KOPT-K1 (cell line): ENCODE results near the gene PARVA.

Experiments
- H3K27ac ChIP-seq: fragments of 200-600 bp; sonication (generic); 2 replicates; pipeline ENCODE4 v1.5.1; 2016; ENCODE audit warnings: antibody characterized with exemption, mild to moderate bottlenecking, low read depth, low read length; ENCODE audit not compliant: poor library complexity, severe bottlenecking
- H3K36me3 ChIP-seq: fragments of 200-600 bp; sonication (generic); 2 replicates; pipeline ENCODE4 v1.5.1; 2017; ENCODE audit warnings: antibody characterized with exemption, mild to moderate bottlenecking, low read length, moderate library complexity; ENCODE audit not compliant: insufficient read depth
- H3K9me3 ChIP-seq: fragments of 200-600 bp; sonication (generic); 2 replicates; pipeline ENCODE4 v1.5.1; 2017; ENCODE audit warnings: antibody characterized with exemption, low read length, mild to moderate bottlenecking; ENCODE audit not compliant: insufficient read depth, poor library complexity, severe bottlenecking

Gene PARVA

GRCh38 chr11:12552692-12553091 lies 175.3 kb downstream of the PARVA start:
- Histone ChIP-seq H3K9me3 (peaks cover 9% of the 10 kb centered on the region), H3K36me3 (no peaks in the 10 kb centered on the region), H3K27ac (no peak overlapping the region)

GRCh38 chr11:12554122-12554521 lies 176.8 kb downstream of the PARVA start:
- peaks cover 9% of the 10 kb centered on the region for H3K9me3 ChIP-seq

GRCh38 chr11:12556155-12556554 lies 178.8 kb downstream of the PARVA start:
- H3K9me3 ChIP-seq = peaks cover 9% of the 10 kb centered on the region
- no peaks in the 10 kb centered on the region for H3K36me3 ChIP-seq
- no peak overlapping the region for H3K27ac ChIP-seq

More at GRCh38 chr11:12554122-12554521, 176.8 kb downstream of the PARVA start:
- Histone ChIP-seq H3K27ac (no peak overlapping the region), H3K36me3 (no peaks in the 10 kb centered on the region)

GRCh38 chr11:12556788-12557384 lies 179.5 kb downstream of the PARVA start:
- Histone ChIP-seq H3K27ac (no peak overlapping the region), H3K36me3 (no peaks in the 10 kb centered on the region), H3K9me3 (peaks cover 9% of the 10 kb centered on the region)

- Histone ChIP-seq H3K27ac (no peak overlapping the region), H3K36me3 (no peaks in the 10 kb centered on the region), H3K9me3 (peaks cover 7% of the 10 kb centered on the region)
Observed at GRCh38 chr11:12559011-12559410, 181.6 kb downstream of the PARVA start.

GRCh38 chr11:12560362-12560761 lies 183.0 kb downstream of the PARVA start:
- no peak overlapping the region for H3K27ac ChIP-seq
- H3K9me3 ChIP-seq = no peaks in the 10 kb centered on the region
- no peaks in the 10 kb centered on the region for H3K36me3 ChIP-seq

- H3K9me3 ChIP-seq = no peaks in the 10 kb centered on the region
- no peak overlapping the region for H3K27ac ChIP-seq
- no peaks in the 10 kb centered on the region for H3K36me3 ChIP-seq
Observed at GRCh38 chr11:12560861-12561260, 183.5 kb downstream of the PARVA start.

GRCh38 chr11:12564012-12564411 lies 186.6 kb downstream of the PARVA start:
- Histone ChIP-seq H3K9me3 (no peaks in the 10 kb centered on the region), H3K36me3 (no peaks in the 10 kb centered on the region), H3K27ac (no peak overlapping the region)

- Histone ChIP-seq H3K27ac (no peak overlapping the region), H3K9me3 (no peaks in the 10 kb centered on the region), H3K36me3 (no peaks in the 10 kb centered on the region)
Observed at GRCh38 chr11:12565406-12565805, 188.0 kb downstream of the PARVA start.

GRCh38 chr11:12567746-12568460 lies 190.5 kb downstream of the PARVA start:
- Histone ChIP-seq H3K9me3 (no peaks in the 10 kb centered on the region), H3K27ac (no peak overlapping the region), H3K36me3 (no peaks in the 10 kb centered on the region)

GRCh38 chr11:12569499-12570425 lies 192.4 kb downstream of the PARVA start:
- Histone ChIP-seq H3K27ac (no peak overlapping the region), H3K9me3 (no peaks in the 10 kb centered on the region), H3K36me3 (no peaks in the 10 kb centered on the region)

- H3K36me3 ChIP-seq = no peaks in the 10 kb centered on the region
- H3K27ac ChIP-seq = no peak overlapping the region
- H3K9me3 ChIP-seq = no peaks in the 10 kb centered on the region
Observed at GRCh38 chr11:12573707-12574485, 196.5 kb downstream of the PARVA start.

- H3K9me3 ChIP-seq = no peaks in the 10 kb centered on the region
- no peak overlapping the region for H3K27ac ChIP-seq
- no peaks in the 10 kb centered on the region for H3K36me3 ChIP-seq
Observed at GRCh38 chr11:12577725-12578644, 200.6 kb downstream of the PARVA start.

- no peak overlapping the region for H3K27ac ChIP-seq
- no peaks in the 10 kb centered on the region for H3K9me3 ChIP-seq
- H3K36me3 ChIP-seq = no peaks in the 10 kb centered on the region
Observed at GRCh38 chr11:12581416-12581815, 204.0 kb downstream of the PARVA start.
